Naive B cell (primary cell): Measurements from ENCODE around the gene SPINK6. TPM values are rescaled to one million over a fixed set of nuclear protein-coding genes. Genes with fewer than 3 reads are reported as not detected.

ENCODE experiments used
- ATAC-seq, 2 donors: fragments of 150-1000 bp; cut with Tn5 transposase; 2 replicates each; pipeline ENCODE4 v1.10.0; 2021; ENCODE audit warnings: low read depth in 2 of 2, mild to moderate bottlenecking in 2 of 2, moderate library complexity in 2 of 2
- DNase-seq: peaks from one replicate; pipeline ENCODE4 v3.0.0; 2022
- H3K27ac Mint-ChIP-seq, 6 donors: one replicate each; pipeline ENCODE4 v1.8.0; 2020 to 2022; ENCODE audit warnings: mild to moderate bottlenecking in 6 of 6, mixed read lengths in 6 of 6, moderate library complexity in 5 of 6, inconsistent platforms in 2 of 6
- H3K27me3 Mint-ChIP-seq, 3 donors: one replicate each; pipeline ENCODE4 v1.8.0; 2021 to 2022; ENCODE audit warnings: mixed read lengths in 3 of 3, mild to moderate bottlenecking in 1 of 3
- H3K36me3 Mint-ChIP-seq, 2 donors: one replicate each; pipeline ENCODE4 v1.8.0; 2020 to 2022; ENCODE audit warnings: mixed read lengths in 2 of 2, inconsistent platforms in 1 of 2, mild to moderate bottlenecking in 1 of 2
- H3K4me1 Mint-ChIP-seq, 3 donors: one replicate each; pipeline ENCODE4 v1.8.0; 2020 to 2022; ENCODE audit warnings: mixed read lengths in 3 of 3, inconsistent platforms in 1 of 3, mild to moderate bottlenecking in 1 of 3, moderate library complexity in 1 of 3
- H3K4me3 Mint-ChIP-seq, 8 donors: one replicate each; pipeline ENCODE4 v1.8.0; 2020 to 2022; ENCODE audit warnings: mild to moderate bottlenecking in 8 of 8, mixed read lengths in 8 of 8, moderate library complexity in 8 of 8, inconsistent platforms in 2 of 8
- H3K9me3 Mint-ChIP-seq, 7 donors: one replicate each; pipeline ENCODE4 v1.8.0; 2020 to 2022; ENCODE audit warnings: mixed read lengths in 7 of 7, mild to moderate bottlenecking in 5 of 7, inconsistent platforms in 2 of 7, moderate library complexity in 1 of 7
- polyA plus RNA-seq, 6 donors: library from polyadenylated mRNA; unstranded; fragments of 300-500 nt; fragmentation: Illumina TruSeq; gene quantifications; one replicate each; pipeline ENCODE4 v1.2.3, GENCODE V29; 2021; ENCODE audit warnings: low read depth in 6 of 6

The SPINK6 gene
- polyA plus RNA-seq, 6 donors from 2014 or later: not detected

DNA sequence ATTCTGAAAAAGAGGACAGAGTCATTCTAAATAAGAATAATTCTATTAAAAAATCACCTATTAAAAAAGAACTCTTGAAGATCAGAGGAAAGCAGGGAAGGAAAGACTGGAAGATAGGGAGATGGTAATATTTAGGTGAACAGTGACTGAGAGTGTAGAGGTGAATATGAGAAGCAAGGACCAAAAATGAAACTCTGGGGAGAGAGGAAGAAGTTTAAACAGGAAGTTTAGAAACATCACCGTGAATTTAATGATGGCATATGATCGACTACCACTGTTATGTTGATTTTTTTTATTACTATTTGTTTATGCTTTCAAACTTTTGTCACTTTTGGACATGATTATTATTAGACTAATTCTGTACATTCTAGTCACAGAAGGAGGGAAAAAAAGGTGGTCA lies 1.7 kb upstream of the SPINK6 start:
- H3K27ac Mint-ChIP-seq: no peak overlapping the region
- no peak for ATAC-seq
- no peaks in the 10 kb centered on the region for H3K36me3 Mint-ChIP-seq
- DNase-seq: no peak
- peaks cover 0 to 3% (median 0%) of the 10 kb centered on the region in 3 donors for H3K4me1 Mint-ChIP-seq
- no peaks in the 10 kb centered on the region for H3K9me3 Mint-ChIP-seq
- H3K4me3 Mint-ChIP-seq: no peak overlapping the region
- H3K27me3 Mint-ChIP-seq: peaks cover 0 to 11% (median 0%) of the 10 kb centered on the region in 3 donors

- DNase-seq: no peak
These were observed 2.4 kb downstream of the SPINK6 start for GRCh38 chr5:148205044-148205806.

GRCh38 chr5:148205865-148206264 lies 3.0 kb downstream of the SPINK6 start:
- Mint-ChIP-seq H3K27ac (no peak overlapping the region), H3K27me3 (peaks cover 0 to 6% (median 0%) of the 10 kb centered on the region in 3 donors), H3K36me3 (no peaks in the 10 kb centered on the region), H3K9me3 (no peaks in the 10 kb centered on the region), H3K4me3 (no peak overlapping the region), H3K4me1 (peaks cover 0 to 3% (median 0%) of the 10 kb centered on the region in 3 donors)
- no peak for ATAC-seq
- DNase-seq: no peak

More at GRCh38 chr5:148205044-148205806, 2.4 kb downstream of the SPINK6 start:
- Mint-ChIP-seq H3K27me3 (peaks cover 0 to 6% (median 0%) of the 10 kb centered on the region in 3 donors), H3K9me3 (no peaks in the 10 kb centered on the region), H3K4me3 (no peak overlapping the region), H3K4me1 (peaks cover 0 to 3% (median 0%) of the 10 kb centered on the region in 3 donors), H3K27ac (no peak overlapping the region), H3K36me3 (no peaks in the 10 kb centered on the region)
- no peak for ATAC-seq

DNA sequence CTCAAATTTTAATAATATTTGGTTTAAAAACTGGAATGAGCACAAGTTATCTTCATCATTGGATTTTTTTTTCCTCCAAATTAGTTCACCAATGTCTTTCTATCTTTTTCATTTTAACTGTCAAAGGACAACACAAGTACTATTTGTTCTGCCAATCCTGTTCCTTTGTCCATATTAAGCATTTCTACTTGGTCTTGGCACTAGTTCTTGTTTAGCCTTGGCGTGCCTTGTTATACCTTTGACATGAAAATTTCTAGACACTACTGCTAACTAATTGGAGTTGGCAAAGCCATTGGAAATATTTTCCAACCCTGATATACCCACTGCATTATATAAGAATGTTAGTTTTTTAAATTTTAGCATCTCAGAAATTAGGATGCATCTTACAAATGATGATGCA lies 3.8 kb downstream of the SPINK6 start:
- DNase-seq: no peak
- H3K36me3 Mint-ChIP-seq: no peaks in the 10 kb centered on the region
- ATAC-seq: no peak
- H3K9me3 Mint-ChIP-seq: no peaks in the 10 kb centered on the region
- H3K27ac Mint-ChIP-seq: no peak overlapping the region
- H3K4me1 Mint-ChIP-seq: no peaks in the 10 kb centered on the region
- no peak overlapping the region for H3K4me3 Mint-ChIP-seq
- peaks cover 0 to 3% (median under 1%) of the 10 kb centered on the region in 3 donors for H3K27me3 Mint-ChIP-seq

DNA sequence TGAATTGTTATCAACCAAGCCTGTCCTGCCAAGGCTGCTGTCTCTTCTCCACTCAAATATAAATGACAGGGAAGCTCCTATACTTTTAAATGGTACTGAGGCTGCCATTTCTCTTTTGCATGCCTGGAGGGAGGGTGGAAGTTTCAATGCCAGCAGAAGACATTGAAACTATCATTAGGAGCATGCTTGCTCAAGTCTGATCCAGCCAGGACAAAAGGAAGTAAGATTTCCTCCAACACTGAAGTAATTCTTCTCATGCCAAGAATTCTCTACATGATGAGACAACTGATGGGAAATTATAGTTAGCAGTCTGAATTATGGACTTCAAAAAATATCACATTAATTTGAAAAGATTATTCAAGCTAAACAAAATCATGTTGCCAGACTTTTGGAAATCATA lies 5.4 kb downstream of the SPINK6 start:
- Mint-ChIP-seq H3K4me1 (no peaks in the 10 kb centered on the region), H3K27me3 (peaks cover 0 to 4% (median 3%) of the 10 kb centered on the region in 3 donors)

GRCh38 chr5:148209151-148209770 lies 6.4 kb downstream of the SPINK6 start:
- Mint-ChIP-seq H3K27ac (no peak overlapping the region), H3K36me3 (no peaks in the 10 kb centered on the region)
- ATAC-seq: no peak

More for the DNA sequence above, 5.4 kb downstream of the SPINK6 start:
- Mint-ChIP-seq H3K4me3 (no peak overlapping the region), H3K36me3 (no peaks in the 10 kb centered on the region), H3K9me3 (no peaks in the 10 kb centered on the region), H3K27ac (no peak overlapping the region)
- DNase-seq (no peak), ATAC-seq (no peak)

DNA sequence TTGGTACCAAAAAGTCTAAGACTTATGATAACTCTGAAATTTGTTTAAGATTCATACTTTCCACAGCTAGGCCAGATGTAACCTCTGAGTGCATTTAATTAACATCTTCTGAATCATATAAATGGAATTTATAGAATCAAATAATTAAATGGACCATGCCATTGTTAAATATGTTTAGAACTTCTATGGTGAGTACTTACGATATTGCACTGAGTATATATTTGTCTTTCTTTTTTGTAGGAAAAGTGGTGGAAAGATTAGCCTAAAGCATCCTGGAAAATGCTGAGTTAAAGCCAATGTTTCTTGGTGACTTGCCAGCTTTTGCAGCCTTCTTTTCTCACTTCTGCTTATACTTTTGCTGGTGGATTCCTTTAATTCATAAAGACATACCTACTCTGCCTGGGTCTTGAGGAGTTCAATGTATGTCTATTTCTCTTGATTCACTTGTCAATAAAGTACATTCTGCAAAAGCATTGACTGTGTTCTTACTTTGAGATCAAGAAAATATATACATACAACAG lies 11.9 kb downstream of the SPINK6 start:
- Mint-ChIP-seq H3K36me3 (no peaks in the 10 kb centered on the region), H3K9me3 (peaks cover 0 to 4% (median 0%) of the 10 kb centered on the region in 7 donors), H3K4me3 (no peak overlapping the region), H3K4me1 (no peaks in the 10 kb centered on the region), H3K27me3 (peaks cover 0 to 4% (median 3%) of the 10 kb centered on the region in 3 donors), H3K27ac (no peak overlapping the region)
- DNase-seq (no peak), ATAC-seq (no peak)

More at GRCh38 chr5:148209151-148209770, 6.4 kb downstream of the SPINK6 start:
- Mint-ChIP-seq H3K4me3 (no peak overlapping the region), H3K27me3 (peaks cover 0 to 4% (median 3%) of the 10 kb centered on the region in 3 donors), H3K9me3 (no peaks in the 10 kb centered on the region), H3K4me1 (no peaks in the 10 kb centered on the region)
- DNase-seq: no peak

DNA sequence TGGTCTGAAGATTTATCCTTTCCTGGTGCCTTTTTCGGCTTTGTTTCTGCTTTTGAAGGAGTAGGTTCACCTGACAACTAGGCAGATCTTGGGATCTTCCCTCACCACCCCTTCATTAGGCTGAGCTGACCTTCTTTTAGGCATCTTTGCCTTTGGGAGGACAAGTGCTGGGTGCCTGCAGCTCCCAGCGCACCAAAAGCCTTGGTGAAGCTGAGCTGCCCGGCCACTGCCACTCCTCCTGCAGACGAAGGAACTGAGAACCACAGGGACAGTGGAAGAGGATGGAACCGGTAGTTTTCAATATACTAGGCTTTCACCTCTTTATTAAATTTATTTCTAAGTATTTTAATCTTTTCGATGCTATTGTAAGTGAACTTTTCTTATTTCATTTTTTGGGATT lies 18.7 kb downstream of the SPINK6 start:
- Mint-ChIP-seq H3K9me3 (peaks cover 0 to 4% (median 2%) of the 10 kb centered on the region in 7 donors), H3K36me3 (no peaks in the 10 kb centered on the region), H3K27ac (no peak overlapping the region), H3K27me3 (peaks cover 0 to 14% (median 5%) of the 10 kb centered on the region in 3 donors), H3K4me1 (no peaks in the 10 kb centered on the region), H3K4me3 (no peak overlapping the region)
- ATAC-seq: no peak
- no peak for DNase-seq

GRCh38 chr5:148224117-148224742 lies 21.4 kb downstream of the SPINK6 start:
- peaks cover 0 to 16% (median 11%) of the 10 kb centered on the region in 3 donors for H3K27me3 Mint-ChIP-seq
- H3K4me3 Mint-ChIP-seq: no peak overlapping the region
- H3K27ac Mint-ChIP-seq: no peak overlapping the region
- peaks cover 0 to 3% (median 0%) of the 10 kb centered on the region in 7 donors for H3K9me3 Mint-ChIP-seq
- H3K4me1 Mint-ChIP-seq: no peaks in the 10 kb centered on the region
- DNase-seq: no peak
- H3K36me3 Mint-ChIP-seq: no peaks in the 10 kb centered on the region
- ATAC-seq: no peak

- Mint-ChIP-seq H3K27me3 (peaks cover 0 to 11% (median 11%) of the 10 kb centered on the region in 3 donors), H3K36me3 (no peaks in the 10 kb centered on the region), H3K4me1 (no peaks in the 10 kb centered on the region), H3K4me3 (no peak overlapping the region), H3K27ac (no peak overlapping the region), H3K9me3 (peaks cover 0 to 5% (median 0%) of the 10 kb centered on the region in 7 donors)
- DNase-seq (no peak), ATAC-seq (no peak)
These were observed 25.6 kb downstream of the SPINK6 start for GRCh38 chr5:148228392-148228984.

- ATAC-seq (no peak), DNase-seq (no peak)
- Mint-ChIP-seq H3K9me3 (peaks cover 0 to 5% (median 0%) of the 10 kb centered on the region in 7 donors), H3K4me1 (no peaks in the 10 kb centered on the region), H3K27me3 (peaks cover 0 to 11% (median 11%) of the 10 kb centered on the region in 3 donors), H3K36me3 (no peaks in the 10 kb centered on the region), H3K27ac (no peak overlapping the region), H3K4me3 (no peak overlapping the region)
These were observed 27.0 kb downstream of the SPINK6 start for GRCh38 chr5:148229840-148230239.

- no peak for ATAC-seq
- Mint-ChIP-seq H3K4me1 (no peaks in the 10 kb centered on the region), H3K27me3 (peaks cover 0 to 11% (median 11%) of the 10 kb centered on the region in 3 donors), H3K9me3 (peaks cover 0 to 5% (median 0%) of the 10 kb centered on the region in 7 donors), H3K27ac (no peak overlapping the region), H3K4me3 (no peak overlapping the region), H3K36me3 (no peaks in the 10 kb centered on the region)
- no peak for DNase-seq
These were observed 27.4 kb downstream of the SPINK6 start for GRCh38 chr5:148230240-148230639.

- ATAC-seq (no peak), DNase-seq (no peak)
- Mint-ChIP-seq H3K36me3 (no peaks in the 10 kb centered on the region), H3K27ac (no peak overlapping the region), H3K27me3 (no peaks in the 10 kb centered on the region), H3K4me1 (no peaks in the 10 kb centered on the region), H3K4me3 (no peak overlapping the region), H3K9me3 (peaks cover 0 to 5% (median 0%) of the 10 kb centered on the region in 7 donors)
These were observed 35.1 kb downstream of the SPINK6 start for GRCh38 chr5:148237785-148238417.
